Neuron (in vitro differentiated cells): ENCODE data around the gene PAFAH1B2.

Source experiments
- H2AFZ ChIP-seq: one replicate; pipeline ENCODE4 v1.6.1; 2013; ENCODE audit warnings: low read depth, mild to moderate bottlenecking, inconsistent platforms, low read length, moderate library complexity
- H3K27me3 ChIP-seq: one replicate; pipeline ENCODE4 v1.6.1; 2013; ENCODE audit warnings: low read length; ENCODE audit not compliant: insufficient read depth
- H3K36me3 ChIP-seq: one replicate; pipeline ENCODE4 v1.6.1; 2013; ENCODE audit warnings: low read length; ENCODE audit not compliant: insufficient read depth
- H3K4me1 ChIP-seq: one replicate; pipeline ENCODE4 v1.6.1; 2013; ENCODE audit warnings: low read length; ENCODE audit not compliant: insufficient read depth
- H3K4me3 ChIP-seq: 2 replicates; pipeline ENCODE4 v1.5.1; 2013; ENCODE audit warnings: mild to moderate bottlenecking, low read length, moderate library complexity
- H3K9me3 ChIP-seq: one replicate; pipeline ENCODE4 v1.6.1; 2013; ENCODE audit warnings: low read length

Gene PAFAH1B2

DNA sequence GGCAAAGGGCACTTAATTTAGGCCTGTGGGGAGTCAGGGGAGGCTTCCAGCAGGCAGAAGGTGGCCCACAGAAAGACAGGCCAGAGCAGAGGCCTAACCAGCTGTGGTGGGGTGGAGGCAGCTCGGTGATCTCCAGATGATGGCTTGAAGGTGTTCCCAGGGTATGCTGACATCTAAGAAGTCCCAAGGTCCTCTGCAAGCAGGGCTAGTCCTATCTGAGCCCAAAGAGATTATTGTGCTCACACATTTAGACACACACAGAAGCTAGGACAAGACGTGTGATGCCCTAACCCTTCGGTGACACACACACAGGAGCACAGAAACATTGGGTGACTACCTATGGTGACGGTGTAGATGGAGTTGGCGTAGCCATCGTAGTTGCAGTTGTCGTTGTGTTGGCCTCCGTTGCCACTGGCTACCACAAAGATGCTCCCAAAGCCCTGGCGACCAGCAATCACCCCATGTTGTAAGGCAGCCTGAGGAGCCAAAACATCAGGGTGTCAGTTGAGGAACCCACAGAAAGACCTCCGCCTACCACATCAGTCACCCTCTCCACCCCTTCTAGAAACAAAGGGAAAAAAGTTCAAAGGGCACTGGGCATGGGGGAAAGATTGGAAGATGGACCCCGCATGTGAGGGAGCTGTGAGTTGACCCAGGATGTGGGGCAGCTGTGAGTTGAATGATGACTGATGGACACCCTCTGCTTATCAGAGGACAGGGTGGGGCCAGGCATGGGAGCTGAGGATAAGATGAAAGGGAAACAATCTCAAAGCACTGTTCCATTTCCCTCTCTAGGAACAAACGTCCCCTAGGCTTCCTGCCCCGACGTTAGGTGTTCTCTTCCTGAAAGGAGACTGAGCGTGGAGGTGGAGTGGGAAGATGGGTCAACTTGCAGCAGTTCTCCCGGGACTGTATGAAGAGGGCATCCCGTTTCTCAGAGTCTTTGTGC lies 79.9 kb downstream of the PAFAH1B2 start:
- H3K36me3 ChIP-seq: peaks cover 56% of the 10 kb centered on the region
- no peaks in the 10 kb centered on the region for H3K27me3 ChIP-seq
- H3K4me3 ChIP-seq: no peak overlapping the region
- H3K9me3 ChIP-seq: no peaks in the 10 kb centered on the region
- H3K4me1 ChIP-seq: no peaks in the 10 kb centered on the region
- H2AFZ ChIP-seq: no peak overlapping the region

DNA sequence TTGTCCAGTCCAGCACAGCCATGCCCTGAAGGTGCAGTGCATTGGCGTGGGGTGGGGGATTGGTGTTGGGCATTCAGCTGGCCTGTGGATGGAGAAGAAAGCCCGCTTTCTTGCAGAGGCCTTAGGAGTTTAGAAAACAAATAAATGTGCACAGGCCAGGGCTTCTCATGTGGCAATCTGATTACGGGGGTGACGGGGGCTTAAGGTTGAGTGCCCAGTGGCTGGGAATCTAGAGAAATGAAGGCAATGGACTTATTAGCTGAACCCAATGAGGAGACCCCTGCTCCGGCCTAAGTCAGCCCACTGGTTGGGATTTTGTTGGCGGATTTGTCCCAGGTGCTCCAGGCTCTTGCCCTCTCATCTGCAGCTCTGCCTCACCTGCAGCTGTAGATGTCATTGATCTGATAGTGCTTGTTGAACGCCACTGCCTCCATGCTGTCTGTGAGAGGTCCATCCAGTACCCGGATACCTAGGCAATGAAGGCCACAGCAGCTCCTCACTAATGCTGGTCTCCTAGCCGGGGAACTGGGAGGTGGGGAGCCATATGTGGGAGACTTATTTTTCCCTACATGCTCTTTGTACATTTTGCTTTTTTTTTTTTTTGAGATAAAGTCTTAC lies 81.6 kb downstream of the PAFAH1B2 start:
- Histone ChIP-seq H3K4me3 (no peak overlapping the region), H3K4me1 (peaks cover 2% of the 10 kb centered on the region), H3K9me3 (no peaks in the 10 kb centered on the region), H3K27me3 (no peaks in the 10 kb centered on the region), H3K36me3 (peaks cover 46% of the 10 kb centered on the region), H2AFZ (no peak overlapping the region)
